GM12801 (cell line): ENCODE data around the gene PLEKHH1.

Experiments used
- CTCF ChIP-seq: IDR thresholded peaks from one replicate; pipeline ENCODE4 v1.5.1; 2011; ENCODE audit warnings: control low read depth; ENCODE audit not compliant: insufficient read length; ENCODE audit errors: extremely low read depth

The PLEKHH1 gene

GRCh38 chr14:67589204-67589770, 56.2 kb downstream of the PLEKHH1 start:
- TF ChIP-seq CTCF, result no peak

DNA sequence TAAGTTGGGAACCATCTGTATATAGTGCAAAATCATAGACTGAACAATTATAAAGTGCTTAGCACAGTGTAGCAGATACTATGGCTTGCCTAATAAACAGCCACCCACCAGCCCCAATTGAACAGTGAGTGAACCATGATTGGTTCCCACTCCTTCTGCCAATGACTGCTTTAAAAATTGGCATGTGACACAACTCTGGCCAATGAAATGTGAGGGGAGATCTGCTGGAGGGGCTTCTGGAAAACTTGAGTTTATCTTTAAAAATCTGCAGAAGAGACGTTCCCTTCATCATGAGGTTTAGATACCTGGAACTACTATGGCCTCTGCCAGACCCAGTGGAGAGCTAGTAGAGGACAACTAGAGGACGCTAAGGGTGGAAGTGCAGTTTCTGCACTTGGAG, 62.3 kb downstream of the PLEKHH1 start:
- TF ChIP-seq CTCF, result no peak

DNA sequence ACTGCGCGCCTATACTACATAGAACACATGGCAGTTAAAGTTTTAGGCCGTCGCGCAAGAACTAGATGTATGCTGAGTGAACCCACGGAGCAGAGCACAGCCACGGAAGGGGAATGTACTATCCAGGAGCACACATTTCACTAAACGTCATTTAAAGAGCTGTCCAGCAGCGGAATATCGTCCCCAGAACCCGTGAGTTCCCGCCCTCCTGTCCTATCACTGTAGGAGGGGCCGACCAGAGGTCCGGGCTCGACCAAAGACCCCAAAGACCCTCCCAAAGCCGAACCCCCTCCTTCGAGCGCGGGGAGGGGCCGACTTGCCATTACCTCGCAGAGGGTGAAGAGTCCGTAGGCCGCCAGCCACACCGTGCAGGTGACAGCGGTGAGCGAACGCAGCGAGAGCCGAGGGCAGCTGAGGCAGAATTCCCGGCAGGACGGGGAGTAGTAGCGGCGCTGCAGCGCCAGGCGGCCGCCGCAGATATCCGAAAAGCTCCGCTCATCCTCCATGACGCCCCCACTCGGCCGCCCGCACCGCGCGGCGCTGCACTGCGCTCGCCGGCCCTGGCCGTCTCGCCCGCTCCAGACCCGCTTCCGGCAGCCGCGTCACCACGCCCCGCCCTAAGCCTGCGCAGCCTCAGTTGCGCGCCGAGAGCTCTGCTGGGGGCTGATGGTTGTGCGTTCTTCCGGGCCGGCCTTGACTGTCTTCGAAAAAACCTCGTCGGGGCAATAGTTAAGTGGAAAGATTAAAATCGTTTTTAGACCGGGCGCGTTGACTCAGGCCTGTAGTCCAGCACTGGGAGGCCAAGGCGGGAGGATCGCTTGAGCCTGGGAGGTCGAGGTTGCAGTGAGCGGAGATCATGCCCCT, 66.8 kb downstream of the PLEKHH1 start, which contains the start of gene PIGH:
Gene PIGH (minus strand): TSS at position 571 of the 864 bp plus-strand sequence. CDS start 65 bp downstream, at position 506.
- TF ChIP-seq CTCF, result no peak

- no peak for TF ChIP-seq CTCF
These were observed 69.0 kb downstream of the PLEKHH1 start for GRCh38 chr14:67602076-67602475.

DNA sequence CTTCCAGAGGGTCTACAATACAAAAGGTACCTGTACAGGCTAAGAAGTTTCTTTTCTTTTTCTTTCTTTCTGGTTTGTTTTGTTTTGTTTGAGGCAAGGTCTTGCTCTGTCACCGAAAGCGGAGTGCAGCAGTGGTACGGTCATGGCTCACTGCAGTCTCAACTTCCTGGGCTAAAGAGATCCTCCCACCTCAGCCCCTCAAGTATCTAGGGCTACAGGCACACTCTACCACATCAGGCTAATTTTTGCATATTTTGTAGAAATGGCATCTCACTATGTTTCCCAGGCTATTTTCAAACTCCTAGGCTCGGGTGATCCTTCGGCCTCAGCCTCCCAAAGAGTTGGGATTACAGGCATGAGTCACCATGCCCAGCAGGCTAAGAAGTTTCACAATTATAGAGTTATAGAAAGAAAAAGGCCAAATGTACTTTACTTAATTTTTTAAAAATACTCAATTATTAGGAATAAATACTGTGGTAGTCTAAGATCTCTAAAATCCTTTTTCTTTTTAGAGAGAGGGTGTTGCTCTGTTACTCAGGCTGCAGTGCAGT, 70.0 kb downstream of the PLEKHH1 start:
- TF ChIP-seq CTCF, result no peak

DNA sequence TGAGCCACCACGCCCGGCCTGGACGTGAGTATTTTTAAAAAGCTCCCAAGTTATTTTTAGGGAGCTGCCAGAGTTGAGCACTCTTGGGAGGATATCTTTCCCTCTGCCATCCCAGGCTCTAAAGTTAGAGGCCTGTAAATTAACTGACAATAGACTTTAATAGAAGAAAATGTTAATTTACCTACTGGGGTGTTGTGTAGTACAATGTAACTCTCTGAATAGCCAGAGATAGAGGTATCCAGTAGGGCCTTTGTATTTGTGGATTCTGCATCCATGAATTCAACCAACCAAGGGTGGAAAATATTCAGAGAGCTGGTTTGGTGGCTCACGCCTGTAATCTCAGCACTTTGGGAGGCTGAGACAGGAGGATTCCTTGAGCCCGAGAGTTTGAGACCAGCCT, 74.6 kb downstream of the PLEKHH1 start:
- TF ChIP-seq CTCF, result no peak

GRCh38 chr14:67609642-67610310, 76.7 kb downstream of the PLEKHH1 start:
- TF ChIP-seq CTCF, result no peak
